HCEC 1CT (cell line): ENCODE measurements around the gene SDHAF2.
A peak's percentile ranks its signal among the peaks of the same experiment; 100 is the strongest.
"Not testable (repeated sequence)": the region's sequence is repeated elsewhere in the genome, so short reads cannot be mapped to it uniquely, and the experiment has no call there.

Source experiments
- DNase-seq: peaks from one replicate; pipeline ENCODE4 v3.0.0-alpha.2; 2017

SDHAF2 gene

DNA sequence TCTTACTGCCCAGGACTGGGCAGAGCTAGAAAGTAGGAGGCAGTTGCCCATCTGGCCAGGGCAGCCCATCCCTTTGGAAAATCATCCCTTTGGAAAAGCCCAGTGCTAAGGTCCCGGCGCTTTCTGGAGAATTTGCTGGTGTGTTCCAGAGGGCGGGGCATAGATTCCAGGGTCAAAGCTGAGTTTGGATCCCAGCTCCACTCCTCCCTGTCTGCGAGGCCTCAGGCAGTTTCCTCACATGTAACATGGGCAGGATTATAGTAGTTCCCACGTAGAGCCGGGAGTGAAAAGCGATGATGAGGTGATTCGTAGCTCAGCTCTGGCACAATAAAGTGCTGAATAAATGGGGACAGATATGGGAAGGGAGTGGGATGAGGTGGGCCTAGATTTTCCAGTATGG lies 47.2 kb downstream of the SDHAF2 start:
- no peak for DNase-seq

DNA sequence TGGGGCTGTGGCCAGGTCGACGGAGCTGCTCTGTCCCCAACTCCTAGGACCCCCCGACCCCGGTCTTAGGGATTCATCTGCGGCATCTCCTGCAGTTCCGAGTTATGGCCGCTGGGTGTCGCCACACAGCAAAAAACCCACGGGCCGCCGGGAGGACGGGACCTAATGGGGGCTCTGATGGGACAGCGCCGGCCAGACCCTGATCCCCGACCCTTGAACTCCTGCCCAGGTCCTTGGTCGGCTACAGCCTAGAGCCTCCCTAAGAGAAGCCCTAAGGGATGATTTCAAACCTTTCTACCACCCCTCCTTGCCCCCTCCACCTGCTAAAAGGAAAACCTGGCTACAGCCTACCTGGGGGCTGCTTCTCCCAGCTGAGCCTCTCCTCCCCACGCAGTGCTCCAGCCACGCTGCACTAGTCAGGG lies 47.8 kb downstream of the SDHAF2 start:
- DNase-seq = no peak

DNA sequence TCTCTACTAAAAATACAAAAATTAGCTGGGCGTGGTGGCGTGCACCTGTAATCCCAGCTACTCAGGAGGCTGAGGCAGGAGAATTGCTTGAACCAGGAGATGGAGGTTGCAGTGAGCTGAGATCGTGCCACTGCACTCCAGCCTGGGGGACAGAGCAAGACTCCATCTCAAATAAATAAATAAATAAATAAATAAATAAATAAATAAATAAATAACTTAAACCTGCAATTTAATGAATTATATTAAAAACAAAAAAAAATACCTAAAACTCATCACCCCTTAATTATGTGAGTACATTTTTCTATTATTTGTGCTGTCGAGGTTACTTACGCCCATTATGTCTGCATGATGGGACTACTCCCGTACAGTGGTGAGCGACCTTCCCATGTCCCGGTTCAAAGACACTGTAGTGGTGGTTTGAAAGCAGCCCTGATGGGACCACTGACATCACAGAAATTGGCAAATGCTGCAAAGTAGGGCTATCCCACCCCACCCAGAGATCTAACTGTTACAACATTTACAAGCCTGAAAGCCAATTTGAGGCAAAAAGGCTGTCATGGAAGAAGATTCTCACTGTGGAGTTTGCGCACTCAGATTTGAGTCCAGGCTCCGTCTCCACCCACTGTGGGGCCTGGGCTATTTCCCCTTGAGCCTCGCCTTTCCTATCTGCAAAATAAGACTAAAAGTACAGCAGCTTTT lies 49.6 kb downstream of the SDHAF2 start:
- DNase-seq = not testable (repeated sequence)

DNA sequence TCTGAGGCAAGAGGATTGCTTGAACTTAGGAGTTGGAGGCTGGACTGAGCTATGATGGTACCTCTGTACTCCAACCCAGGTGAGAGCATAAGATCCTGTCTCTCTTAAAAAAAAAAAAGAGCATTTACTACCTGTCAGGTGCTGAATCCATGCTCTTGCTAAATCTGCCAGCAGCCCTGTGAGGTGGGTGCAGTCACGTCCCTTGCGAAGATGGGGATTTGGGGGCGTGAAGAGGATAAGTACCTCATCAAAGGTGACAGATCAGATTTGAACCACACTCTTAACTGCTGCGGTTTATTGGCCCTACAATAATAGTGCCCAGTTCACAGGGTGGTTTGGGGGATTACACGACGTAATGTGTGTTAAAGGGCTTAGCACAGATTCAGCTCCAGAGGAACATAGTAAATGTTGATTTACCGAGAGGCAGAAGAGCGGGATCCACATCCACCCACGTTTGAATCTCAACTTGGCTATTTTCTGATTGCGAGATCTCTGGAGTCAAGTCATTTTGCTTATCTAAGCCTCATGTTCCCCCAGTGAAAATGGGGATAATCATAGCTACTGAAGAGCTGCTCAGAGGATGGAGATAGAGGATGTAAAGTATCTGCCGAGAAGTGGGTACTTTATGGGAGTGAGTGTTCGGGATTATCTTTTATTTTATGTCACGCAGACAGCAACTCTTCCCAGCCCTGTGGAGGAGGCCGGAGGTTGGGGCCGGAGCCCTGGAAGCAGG lies 50.5 kb downstream of the SDHAF2 start:
- DNase-seq = no peak

DNA sequence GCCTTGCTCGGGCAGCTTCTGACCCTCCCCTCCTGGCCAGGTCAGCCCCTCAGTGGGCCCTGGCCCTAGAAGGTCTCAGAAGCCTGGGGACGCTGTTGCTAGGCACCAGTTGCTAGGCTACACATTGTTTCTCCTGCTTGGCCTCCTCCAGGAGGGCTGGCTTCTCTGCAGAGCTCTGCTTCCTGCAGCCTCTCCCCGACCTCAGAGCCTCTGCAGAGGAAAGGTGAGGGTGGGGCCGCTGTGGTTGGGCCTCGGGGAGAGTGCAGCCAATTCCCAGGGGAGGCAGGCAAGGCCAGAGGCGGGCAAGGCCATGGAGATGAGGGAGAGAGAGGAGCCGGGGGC lies 51.0 kb downstream of the SDHAF2 start:
- no peak for DNase-seq

DNA sequence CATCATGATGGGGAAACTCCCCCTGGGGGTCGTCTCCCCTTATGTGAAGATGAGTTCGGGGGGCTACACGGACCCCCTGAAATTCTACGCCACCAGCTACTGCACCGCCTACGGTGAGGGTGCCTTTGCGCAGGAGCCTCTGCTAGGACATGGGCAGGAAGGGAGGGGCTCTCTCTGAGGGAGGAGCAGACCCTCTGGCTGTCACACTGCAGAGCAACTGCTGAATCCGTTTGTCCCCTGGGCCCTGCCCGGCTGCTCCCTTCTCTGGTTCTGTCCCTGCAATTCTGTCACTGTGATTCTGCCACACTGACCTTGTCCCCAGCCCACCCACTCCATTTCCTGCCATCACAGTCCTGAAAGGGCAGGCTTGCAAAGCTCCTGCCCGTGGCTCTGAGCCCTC lies 51.9 kb downstream of the SDHAF2 start:
- DNase-seq = no peak

DNA sequence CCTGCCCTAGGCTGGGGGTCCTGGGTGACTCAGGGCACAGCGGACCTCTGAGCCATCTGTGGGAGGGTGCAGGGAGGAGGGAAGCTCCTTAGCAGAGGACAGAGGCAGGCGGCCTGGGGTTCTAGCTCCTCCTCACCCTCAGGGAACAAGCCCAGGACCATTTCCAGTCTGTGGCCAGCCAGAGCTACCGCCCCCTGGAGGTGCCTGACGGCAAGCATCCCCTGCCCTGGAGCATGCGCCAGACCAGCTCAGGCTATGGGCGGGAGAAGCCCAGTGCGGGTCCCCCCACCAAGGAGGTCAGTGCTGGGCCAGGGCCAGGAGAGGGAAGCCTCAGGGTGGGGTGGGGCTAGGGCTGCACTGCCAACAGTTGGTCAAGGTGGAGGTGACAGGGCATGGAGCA lies 52.6 kb downstream of the SDHAF2 start:
- DNase-seq = peak; percentile 18

DNA sequence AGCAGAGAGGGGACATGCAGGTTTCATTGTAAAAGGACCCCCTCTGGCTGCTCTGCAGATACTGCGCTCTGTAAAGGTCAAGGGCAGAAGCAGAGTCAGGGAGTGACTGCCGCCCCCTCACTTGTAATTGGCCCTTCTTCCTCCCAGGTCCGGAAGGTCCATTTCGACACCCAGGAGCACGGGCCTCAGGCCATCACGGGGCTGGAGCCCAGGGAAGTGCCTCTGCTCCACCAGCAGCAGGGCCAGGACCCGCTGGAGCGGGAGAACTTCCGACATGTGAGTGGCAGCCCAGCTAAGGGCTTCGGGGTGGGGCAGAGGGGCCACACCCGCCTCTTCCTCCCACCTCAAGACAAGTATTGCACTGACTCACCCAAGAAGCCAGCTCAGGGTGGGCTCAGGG lies 54.6 kb downstream of the SDHAF2 start:
- no peak for DNase-seq

DNA sequence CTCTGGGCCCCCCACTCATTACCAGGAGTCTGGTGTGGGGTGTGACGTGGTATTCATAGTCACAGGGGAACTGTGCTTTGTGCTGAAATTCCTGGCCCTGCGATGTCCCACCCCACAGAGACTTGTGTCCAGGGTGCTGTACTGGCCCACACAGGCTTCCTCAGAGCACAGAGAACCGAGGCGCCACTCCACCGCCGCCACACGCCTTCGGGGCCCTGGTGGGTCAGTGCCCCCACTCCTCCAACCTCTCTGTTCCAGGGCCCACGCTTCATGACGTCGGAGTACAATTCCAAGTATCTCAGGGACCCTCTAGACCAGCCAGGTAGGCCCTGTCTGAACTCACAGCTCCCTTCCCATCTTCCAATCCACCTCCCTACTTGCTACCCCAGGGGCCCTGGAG lies 55.2 kb downstream of the SDHAF2 start:
- no peak for DNase-seq

DNA sequence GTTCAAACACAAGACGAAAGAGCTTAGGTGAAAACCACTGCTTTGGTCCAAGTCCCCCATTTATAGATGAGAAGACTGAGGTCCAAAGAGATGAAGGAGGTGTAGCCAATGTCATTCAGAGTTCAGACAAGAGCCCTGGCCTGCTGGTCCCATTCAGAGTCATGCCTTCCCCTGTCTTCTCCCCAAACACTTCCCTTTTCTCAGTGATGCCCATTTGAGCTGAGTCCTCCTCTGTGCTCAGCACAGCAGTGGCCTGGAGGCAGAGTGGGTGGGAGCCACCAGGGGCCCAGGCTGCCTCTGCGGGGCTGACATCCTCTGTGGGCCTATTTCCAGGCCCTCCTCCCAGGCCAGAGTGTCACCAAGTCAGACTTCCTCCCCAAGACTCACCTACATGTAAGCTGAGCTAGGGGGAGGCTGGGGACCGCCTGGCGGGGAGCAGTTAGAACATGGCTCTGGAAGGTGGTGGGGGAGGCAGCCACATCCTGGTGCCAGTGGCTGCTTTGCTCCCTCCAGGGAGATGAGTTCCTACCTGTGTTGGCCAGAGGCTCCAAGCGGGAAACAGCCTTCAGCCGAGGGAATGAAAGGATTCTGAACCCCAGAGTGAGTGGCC lies 56.2 kb downstream of the SDHAF2 start:
- DNase-seq = no peak

DNA sequence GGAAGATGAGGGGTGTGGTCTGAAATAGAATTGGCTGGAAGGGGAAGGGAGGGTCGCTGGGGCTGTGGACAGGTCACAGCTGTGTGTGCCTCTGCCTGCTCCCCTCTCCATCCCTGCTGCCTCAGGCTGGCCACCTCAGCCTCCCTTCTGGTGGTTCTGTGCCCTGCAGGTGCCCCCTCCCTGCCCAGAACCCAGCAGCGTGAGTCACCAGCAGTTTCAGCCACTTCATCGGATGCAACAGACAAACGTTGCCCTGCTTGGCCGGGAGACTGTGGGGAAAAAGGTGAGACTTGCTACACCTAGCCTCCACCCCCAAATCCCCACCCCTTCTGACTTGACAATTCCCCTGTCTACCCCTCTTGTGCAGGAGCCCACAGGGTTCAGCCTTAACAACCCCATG lies 56.9 kb downstream of the SDHAF2 start:
- no peak for DNase-seq

DNA sequence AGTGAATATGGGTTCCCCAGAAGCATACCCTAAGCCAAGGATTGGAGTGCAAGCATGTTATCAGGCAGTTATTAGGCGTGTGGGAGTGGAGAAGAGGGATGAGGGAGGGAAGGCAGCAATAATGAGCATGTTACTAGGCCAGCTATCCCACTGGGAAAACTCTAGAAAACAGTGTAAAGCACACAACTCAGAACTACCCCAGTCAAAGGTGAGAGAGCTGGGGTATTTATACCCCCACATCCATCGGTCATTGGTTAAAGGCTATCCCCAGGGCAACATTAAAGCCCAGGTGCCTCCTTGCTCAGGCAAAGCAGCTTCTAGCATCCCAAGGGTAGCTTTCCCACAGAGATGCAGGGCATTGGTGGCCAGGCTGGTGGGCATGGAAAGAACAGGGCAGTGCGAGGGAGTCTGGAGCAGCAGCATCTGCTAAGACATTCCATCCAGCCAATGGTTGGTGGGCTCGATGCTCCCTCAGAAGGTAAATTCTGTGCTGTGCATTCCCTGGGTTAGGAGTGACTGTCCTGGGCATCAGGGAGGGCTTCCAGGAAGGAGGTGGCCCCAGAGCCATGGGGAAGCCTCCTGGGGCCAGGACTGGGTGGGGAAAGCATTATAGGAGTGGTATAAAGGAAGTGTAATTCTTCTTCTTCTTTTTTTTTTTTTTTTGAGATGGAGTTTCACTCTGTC lies 57.6 kb downstream of the SDHAF2 start:
- no peak for DNase-seq

DNA sequence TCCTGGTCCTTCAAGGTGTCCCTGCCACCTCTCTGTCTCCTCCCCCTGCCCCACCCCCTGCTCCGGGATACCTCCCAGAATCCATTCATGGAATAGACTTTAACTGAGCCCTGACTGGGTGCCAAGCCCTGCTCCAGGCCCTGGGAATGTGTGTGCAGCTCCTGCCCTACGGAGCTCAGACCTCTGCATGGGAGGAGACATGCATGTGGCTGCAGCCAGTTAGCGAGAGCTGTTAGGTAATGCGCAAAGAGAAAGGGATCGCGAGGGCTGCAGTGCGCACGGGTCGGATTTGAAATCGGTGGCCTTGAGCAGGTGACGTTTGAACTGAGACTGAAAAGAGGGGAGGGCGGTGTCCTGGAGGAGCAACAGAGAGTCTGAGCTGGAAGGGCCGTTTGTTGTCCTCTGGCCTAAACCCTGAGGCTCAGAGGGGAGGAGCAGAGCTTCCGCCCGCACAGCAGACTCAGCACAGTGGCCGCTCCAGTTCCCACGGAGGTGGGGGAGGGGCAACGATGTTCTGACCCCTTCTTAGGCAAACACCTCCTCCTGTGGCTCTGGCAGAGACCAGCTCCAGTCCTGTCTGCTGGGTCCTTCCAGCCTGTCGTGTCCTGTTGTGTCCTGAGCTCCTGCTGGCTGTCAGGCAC lies 58.8 kb downstream of the SDHAF2 start:
- DNase-seq = no peak

DNA sequence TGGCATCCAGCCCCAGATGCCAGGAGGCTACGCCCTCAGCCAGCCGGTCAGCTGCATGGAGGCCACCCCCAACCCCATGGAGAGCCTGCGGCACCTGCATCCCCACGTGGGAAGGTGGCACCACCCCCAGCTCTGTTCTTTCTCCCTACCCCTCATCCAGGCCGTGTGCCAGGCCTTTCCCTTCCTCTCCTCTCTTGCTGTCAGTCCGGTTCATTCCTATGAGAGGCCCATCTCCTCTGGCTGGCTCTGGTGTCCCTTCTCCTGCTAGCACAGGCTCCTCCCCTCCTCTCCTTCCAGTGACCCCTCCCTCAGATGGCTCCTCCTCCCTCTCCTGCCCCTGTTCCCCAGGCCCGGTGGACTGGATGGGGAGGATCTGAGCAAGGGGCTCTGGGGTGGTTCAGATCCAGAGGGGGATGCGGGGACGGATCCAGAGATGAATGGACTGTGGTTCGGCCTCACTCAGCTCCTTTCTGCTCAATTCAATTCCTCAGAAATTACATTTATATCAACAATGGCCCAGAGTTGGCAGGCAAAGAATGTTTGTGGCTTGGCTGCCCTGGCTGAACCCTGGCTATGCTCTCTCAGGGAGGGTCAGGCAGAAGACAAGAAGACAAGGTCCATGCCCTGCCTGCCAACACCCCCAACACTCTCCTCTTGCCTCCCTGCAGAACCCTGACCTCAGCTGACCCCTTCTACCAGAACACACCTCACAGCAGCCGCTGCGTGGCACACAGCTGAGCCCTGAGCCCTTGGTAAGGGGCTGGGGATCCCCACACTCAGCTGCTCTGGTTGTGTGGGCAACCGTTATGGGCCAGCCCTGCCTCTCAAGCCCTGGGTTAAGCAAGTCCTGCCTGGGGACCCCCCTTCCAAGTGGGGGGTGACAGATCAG lies 60.2 kb downstream of the SDHAF2 start:
- no peak for DNase-seq

DNA sequence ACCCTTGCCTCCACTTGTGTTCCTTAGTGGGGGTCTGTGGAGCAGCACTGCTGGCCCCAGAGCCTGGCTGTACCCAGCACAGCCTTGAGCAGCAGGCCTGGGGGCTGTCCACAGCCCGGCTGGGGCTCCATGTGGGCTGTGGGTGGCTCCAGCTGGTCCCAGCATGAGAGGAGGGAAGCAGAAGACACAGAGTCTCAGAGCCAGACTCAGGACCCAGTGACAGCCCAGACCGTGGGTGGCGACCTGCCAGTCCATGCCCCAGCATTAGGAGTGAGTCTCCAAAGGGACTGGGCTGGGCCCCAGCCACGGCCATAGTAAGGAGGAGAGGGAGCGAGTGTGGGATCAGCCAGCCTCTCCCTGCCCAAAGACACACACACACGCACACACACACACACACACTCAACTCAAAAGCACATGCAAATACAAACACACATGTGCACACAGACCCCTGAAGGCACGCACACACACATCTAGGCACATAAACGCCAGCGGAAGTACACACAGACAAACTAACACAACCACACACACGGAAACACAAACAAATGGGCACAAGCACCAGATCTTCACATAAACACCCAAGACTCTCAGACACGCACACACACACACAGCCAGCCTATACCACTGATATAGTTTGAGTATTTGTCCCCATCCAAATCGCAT lies 61.9 kb downstream of the SDHAF2 start:
- no peak for DNase-seq

DNA sequence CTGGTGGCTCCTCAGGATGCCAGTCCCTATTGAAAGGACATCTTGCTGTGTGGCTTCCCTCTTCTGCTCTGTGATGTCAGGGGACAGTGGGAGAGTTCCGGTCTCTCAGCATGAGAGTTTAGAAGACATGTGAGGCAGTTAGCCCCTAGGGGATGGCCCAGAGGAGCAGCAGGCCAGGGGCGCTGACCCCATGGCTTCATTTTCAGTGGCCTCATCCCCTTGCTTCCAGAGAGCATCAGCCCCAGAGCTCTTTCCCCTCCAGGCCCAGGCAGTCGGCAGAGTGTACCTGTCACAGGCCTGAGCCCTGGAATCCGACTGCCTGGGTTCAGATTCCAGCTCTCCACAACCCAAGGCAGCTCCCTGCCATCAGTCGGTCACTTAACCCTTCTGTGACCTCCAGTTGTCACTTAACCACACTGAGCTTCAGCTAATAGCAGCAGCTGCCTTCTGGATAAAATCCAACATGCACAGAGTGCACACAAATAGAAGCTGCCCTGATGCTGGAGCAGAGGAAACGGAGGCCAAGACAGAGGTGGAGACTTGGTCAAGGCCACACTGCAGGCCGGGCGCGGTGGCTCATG lies 64.5 kb downstream of the SDHAF2 start:
- no peak for DNase-seq

DNA sequence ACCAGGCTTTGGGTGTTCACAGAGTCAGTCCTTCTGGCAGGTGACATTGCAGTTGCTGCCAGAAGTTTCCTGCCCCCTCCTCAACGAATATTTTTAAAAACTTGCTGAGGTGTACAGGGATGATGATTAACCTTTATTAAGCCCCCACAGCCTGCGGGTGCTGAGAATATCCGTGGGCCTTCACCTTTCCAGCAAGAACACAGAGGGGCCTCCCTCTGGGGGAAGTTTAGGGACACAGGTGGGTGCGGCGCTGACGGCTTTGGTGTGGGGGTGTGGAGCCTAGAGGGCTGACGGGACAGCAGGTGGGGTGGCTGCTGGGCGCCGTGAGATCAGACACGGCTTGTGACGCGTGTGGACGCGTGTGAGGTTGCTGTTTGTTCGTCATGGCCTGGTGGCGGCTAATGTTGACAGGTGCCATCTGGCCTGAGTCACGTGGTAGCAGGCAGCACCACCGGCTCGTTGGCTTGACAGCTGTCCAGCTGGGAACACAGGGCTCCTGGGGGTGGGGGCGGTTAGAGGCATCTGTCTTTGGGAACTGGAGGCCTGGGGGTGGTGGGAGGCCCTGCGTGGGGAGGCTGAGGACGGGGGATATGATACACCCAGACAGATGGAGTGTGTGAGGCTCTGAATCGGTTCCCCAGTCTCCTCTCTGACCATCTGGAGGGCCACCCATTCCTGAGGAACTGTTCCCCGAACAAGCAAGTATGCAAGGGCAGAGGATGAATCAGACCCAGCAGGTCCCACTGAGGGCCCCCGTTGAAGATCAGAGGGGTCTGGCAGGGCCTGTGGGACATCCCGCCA lies 66.1 kb downstream of the SDHAF2 start:
- DNase-seq = no peak
